ENCODE measurements around the gene ZDHHC11B. TPM values are rescaled to one million over a fixed set of nuclear protein-coding genes. Genes with fewer than 3 reads are reported as not detected.
"Not testable (repeated sequence)": the region's sequence is repeated elsewhere in the genome, so short reads cannot be mapped to it uniquely, and the experiment has no call there.

The ZDHHC11B gene
- total RNA-seq, 1 experiment from 2014 or later, result 3.8 TPM

DNA sequence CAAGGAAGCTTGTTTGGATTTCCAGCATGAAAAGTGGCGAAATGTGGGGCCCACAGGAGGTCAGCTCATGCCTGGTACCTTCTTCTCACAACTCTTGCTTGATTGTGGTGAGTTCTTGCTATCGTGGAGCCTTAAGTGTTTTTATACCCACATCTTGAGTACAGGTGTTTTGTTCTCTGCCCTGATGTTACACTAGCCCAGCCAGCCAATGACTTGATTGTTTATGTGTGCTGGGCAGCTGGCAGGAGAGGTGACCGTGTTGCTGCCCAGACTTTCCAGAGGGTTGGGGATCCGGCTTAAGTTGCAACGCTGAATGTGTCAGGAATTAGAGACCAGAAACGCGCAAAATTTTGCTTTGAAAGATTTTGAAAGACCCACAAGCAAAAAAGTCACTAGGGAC lies 67.4 kb downstream of the ZDHHC11B start:
- RAD21 ChIA-PET (ENCODE audit: low non-redundant PET in 1 of 2, low total read pairs in 2 of 2, uncharacterized antibody in 2 of 2, unreplicated experiment in 2 of 2), result no interaction called here
- Histone ChIP-seq H3K36me3 (ENCODE audit: control insufficient read depth in 1 of 2, insufficient read depth in 2 of 2, low read length in 2 of 2) (no peaks in the 10 kb centered on the region), H3K9me2 (ENCODE audit: insufficient read depth) (no peaks in the 10 kb centered on the region), H3K4me3 (replicated peaks in 1 of 2; ENCODE audit: low read depth in 1 of 2, low read length in 2 of 2) (no peak overlapping the region), H3K9ac (ENCODE audit: low read length) (no peak overlapping the region), H3K4me2 (ENCODE audit: low read length) (no peak overlapping the region), H3K27me3 (ENCODE audit: insufficient read depth, low read length) (no peaks in the 10 kb centered on the region), H3K9me3 (ENCODE audit: control insufficient read depth in 1 of 2, insufficient read depth in 1 of 2, low read depth in 1 of 2, low read length in 2 of 2) (no peaks in the 10 kb centered on the region), H2AFZ (ENCODE audit: low read depth, low read length, poor library complexity, severe bottlenecking) (no peak overlapping the region), H4K20me1 (ENCODE audit: insufficient read depth) (no peaks in the 10 kb centered on the region), H3K79me2 (ENCODE audit: insufficient read depth, low read length) (no peaks in the 10 kb centered on the region), H3K4me1 (ENCODE audit: control insufficient read depth in 1 of 2, insufficient read depth in 2 of 2, low read length in 2 of 2) (no peaks in the 10 kb centered on the region), H3K27ac (ENCODE audit: low read depth, low read length) (no peak overlapping the region)
- POLR2A ChIA-PET, result no interaction called here
- TF ChIP-seq ELF1 (IDR thresholded peaks at IDR 0.05; ENCODE audit: borderline replicate concordance, low read depth), result no peak
- no peak for ATAC-seq
- no TSS peak for BruUV-seq (replicated peaks)
- DNase-seq (ENCODE audit: low read depth, low spot score), result no peak
- CTCF ChIA-PET, result no interaction called here
- intact Hi-C loops (cut with micrococcal nuclease), result no loop called here

DNA sequence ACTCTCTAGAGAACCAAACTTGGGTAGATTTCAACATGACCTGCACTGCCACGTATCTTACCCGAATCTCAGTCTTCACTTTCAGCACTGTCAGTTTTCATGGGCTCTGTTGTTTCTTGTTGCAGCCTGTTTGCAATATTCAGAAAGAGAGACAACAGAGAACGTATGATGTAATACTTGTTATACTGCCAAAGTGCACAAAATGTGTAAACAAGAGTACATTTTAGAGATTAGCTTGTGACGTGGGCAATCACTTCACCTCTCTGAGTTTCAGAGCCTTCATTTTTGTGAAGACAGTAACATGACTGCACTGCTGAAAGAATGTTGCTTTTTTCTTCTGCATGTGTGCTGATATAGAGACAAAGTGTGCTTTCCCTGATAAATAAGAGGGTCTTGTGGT lies 67.8 kb downstream of the ZDHHC11B start:
- H3K4me1 ChIP-seq (ENCODE audit: control insufficient read depth in 1 of 2, insufficient read depth in 2 of 2, low read length in 2 of 2); H3K36me3 ChIP-seq (ENCODE audit: control insufficient read depth in 1 of 2, insufficient read depth in 2 of 2, low read length in 2 of 2); RAD21 ChIA-PET (ENCODE audit: low non-redundant PET in 1 of 2, low total read pairs in 2 of 2, uncharacterized antibody in 2 of 2, unreplicated experiment in 2 of 2); H3K9me3 ChIP-seq (ENCODE audit: control insufficient read depth in 1 of 2, insufficient read depth in 1 of 2, low read depth in 1 of 2, low read length in 2 of 2); H3K79me2 ChIP-seq (ENCODE audit: insufficient read depth, low read length); BruUV-seq (replicated peaks); H4K20me1 ChIP-seq (ENCODE audit: insufficient read depth); intact Hi-C loops (cut with micrococcal nuclease); H2AFZ ChIP-seq (ENCODE audit: low read depth, low read length, poor library complexity, severe bottlenecking); H3K4me3 ChIP-seq (replicated peaks in 1 of 2; ENCODE audit: low read depth in 1 of 2, low read length in 2 of 2); ATAC-seq; H3K9ac ChIP-seq (ENCODE audit: low read length); H3K9me2 ChIP-seq (ENCODE audit: insufficient read depth); H3K27ac ChIP-seq (ENCODE audit: low read depth, low read length); H3K4me2 ChIP-seq (ENCODE audit: low read length); H3K27me3 ChIP-seq (ENCODE audit: insufficient read depth, low read length); POLR2A ChIA-PET; CTCF ChIA-PET; DNase-seq (ENCODE audit: low read depth, low spot score): not testable (repeated sequence)

DNA sequence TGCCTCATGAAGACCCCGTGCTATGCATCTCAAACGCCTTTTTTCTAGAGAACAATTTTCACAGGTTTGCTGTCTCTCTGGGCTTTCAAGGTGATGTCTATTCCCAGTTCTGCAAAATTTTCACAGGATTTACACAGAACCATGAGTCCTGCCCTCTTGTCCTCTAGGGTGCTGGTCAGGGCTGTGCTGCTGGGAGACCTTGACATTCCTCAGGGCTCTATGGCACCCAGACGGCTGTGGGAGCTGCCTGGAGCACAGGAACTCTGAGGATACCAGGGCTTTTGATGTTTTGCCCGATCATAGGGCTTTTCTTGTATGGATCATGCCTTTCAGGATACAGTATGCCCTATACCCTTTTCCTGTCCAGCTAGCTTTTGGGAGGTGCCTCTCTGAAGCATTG lies 68.9 kb downstream of the ZDHHC11B start:
- DNase-seq (ENCODE audit: low read depth, low spot score); intact Hi-C loops (cut with micrococcal nuclease); BruUV-seq (replicated peaks); H3K9me2 ChIP-seq (ENCODE audit: insufficient read depth); H3K36me3 ChIP-seq (ENCODE audit: control insufficient read depth in 1 of 2, insufficient read depth in 2 of 2, low read length in 2 of 2); H3K9me3 ChIP-seq (ENCODE audit: control insufficient read depth in 1 of 2, insufficient read depth in 1 of 2, low read depth in 1 of 2, low read length in 2 of 2); H3K4me1 ChIP-seq (ENCODE audit: control insufficient read depth in 1 of 2, insufficient read depth in 2 of 2, low read length in 2 of 2); H3K4me2 ChIP-seq (ENCODE audit: low read length); H3K27ac ChIP-seq (ENCODE audit: low read depth, low read length); H3K4me3 ChIP-seq (replicated peaks in 1 of 2; ENCODE audit: low read depth in 1 of 2, low read length in 2 of 2); RAD21 ChIA-PET (ENCODE audit: low non-redundant PET in 1 of 2, low total read pairs in 2 of 2, uncharacterized antibody in 2 of 2, unreplicated experiment in 2 of 2); CTCF ChIA-PET; H2AFZ ChIP-seq (ENCODE audit: low read depth, low read length, poor library complexity, severe bottlenecking); H3K9ac ChIP-seq (ENCODE audit: low read length); H3K79me2 ChIP-seq (ENCODE audit: insufficient read depth, low read length); POLR2A ChIA-PET; ATAC-seq; H3K27me3 ChIP-seq (ENCODE audit: insufficient read depth, low read length); H4K20me1 ChIP-seq (ENCODE audit: insufficient read depth): not testable (repeated sequence)

DNA sequence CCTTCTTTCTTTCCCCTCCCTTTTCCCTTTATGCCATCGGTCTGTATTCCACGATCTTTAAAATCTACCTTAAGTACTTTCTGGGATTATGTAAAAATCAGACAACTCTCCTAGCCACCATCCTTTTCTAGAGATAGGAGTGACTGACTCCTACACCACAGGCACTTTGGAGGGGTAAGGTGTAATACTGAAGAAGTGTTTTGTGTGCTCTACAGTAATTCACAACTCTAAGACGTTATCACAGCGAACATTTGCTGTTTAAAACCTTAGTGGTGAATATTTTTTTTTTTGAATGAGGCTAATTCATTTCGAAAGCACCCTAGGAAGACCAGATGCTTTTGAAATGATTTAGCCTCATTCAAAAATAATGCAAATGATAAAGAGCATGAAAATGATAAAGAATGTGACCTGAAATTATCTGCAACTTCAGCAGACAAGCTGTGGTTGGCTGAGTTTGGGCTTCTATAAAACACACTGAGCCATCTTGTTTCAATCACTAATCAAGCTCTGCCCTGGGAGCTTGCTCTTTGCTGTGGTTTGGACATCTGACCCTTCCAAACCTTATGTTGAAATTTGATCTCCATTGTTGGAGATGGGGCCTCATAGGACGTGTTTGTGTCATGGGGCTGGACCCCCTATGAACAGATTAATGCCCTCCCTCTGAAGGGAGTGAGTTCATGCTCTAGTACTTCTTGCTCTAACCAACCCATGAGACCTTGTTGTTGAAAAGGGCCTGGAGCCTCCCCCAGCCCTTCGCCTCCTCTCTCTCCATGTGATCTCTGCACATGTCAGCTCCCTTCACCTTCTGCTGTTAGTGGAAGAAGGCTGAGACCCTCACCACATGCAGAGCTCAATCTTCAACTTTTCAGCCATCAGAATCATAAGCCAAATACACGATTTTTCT lies 70.1 kb downstream of the ZDHHC11B start:
- H3K9me3 ChIP-seq (ENCODE audit: control insufficient read depth in 1 of 2, insufficient read depth in 1 of 2, low read depth in 1 of 2, low read length in 2 of 2); H3K4me1 ChIP-seq (ENCODE audit: control insufficient read depth in 1 of 2, insufficient read depth in 2 of 2, low read length in 2 of 2); BruUV-seq (replicated peaks); H3K79me2 ChIP-seq (ENCODE audit: insufficient read depth, low read length); H2AFZ ChIP-seq (ENCODE audit: low read depth, low read length, poor library complexity, severe bottlenecking); H3K4me2 ChIP-seq (ENCODE audit: low read length); H4K20me1 ChIP-seq (ENCODE audit: insufficient read depth); intact Hi-C loops (cut with micrococcal nuclease); CTCF ChIA-PET; POLR2A ChIA-PET; DNase-seq (ENCODE audit: low read depth, low spot score); H3K9ac ChIP-seq (ENCODE audit: low read length); H3K4me3 ChIP-seq (replicated peaks in 1 of 2; ENCODE audit: low read depth in 1 of 2, low read length in 2 of 2); H3K36me3 ChIP-seq (ENCODE audit: control insufficient read depth in 1 of 2, insufficient read depth in 2 of 2, low read length in 2 of 2); H3K27me3 ChIP-seq (ENCODE audit: insufficient read depth, low read length); H3K27ac ChIP-seq (ENCODE audit: low read depth, low read length); ATAC-seq; RAD21 ChIA-PET (ENCODE audit: low non-redundant PET in 1 of 2, low total read pairs in 2 of 2, uncharacterized antibody in 2 of 2, unreplicated experiment in 2 of 2); H3K9me2 ChIP-seq (ENCODE audit: insufficient read depth): not testable (repeated sequence)

All from HCT116 (cell line).